ENCODE results near the gene NMNAT3. TPM values are rescaled to one million over a fixed set of nuclear protein-coding genes. Genes with fewer than 3 reads are reported as not detected.

The NMNAT3 gene
- total RNA-seq, 4 donors from 2014 or later: 9.5 to 17.2 (median 12.8) TPM

GRCh38 chr3:139715166-139715565 lies 37.4 kb upstream of the NMNAT3 start:
- no peak for TF ChIP-seq POLR2A (IDR thresholded peaks at IDR 0.05)
- TF ChIP-seq CTCF (IDR thresholded peaks at IDR 0.05 in 4 of 5, conservative IDR thresholded peaks at IDR 0.05 in 1 of 5): no peak
- in situ Hi-C loops (cut with MboI; ENCODE audit: low sequenced_read_pairs in 4 of 4): no loop called here
- H3K4me1 ChIP-seq: peaks cover 0 to 4% of the 10 kb centered on the region in 2 donors
- H3K27me3 ChIP-seq: no peaks in the 10 kb centered on the region
- ATAC-seq: no peak
- no peaks in the 10 kb centered on the region for H3K9me3 ChIP-seq
- H3K36me3 ChIP-seq: no peaks in the 10 kb centered on the region
- H3K4me3 ChIP-seq: no peak overlapping the region
- no peak overlapping the region for H3K27ac ChIP-seq
- intact Hi-C loops (cut with DNase I; ENCODE audit: low total_unique reads): no loop called here
- DNase-seq: no peak

- no peak overlapping the region for H3K27ac ChIP-seq
- no peak overlapping the region for H3K4me3 ChIP-seq
- in situ Hi-C loops (cut with MboI; ENCODE audit: low sequenced_read_pairs in 4 of 4) (no loop called here), intact Hi-C loops (cut with DNase I; ENCODE audit: low total_unique reads) (no loop called here)
- TF ChIP-seq POLR2A (IDR thresholded peaks at IDR 0.05) (no peak), CTCF (IDR thresholded peaks at IDR 0.05 in 4 of 5, conservative IDR thresholded peaks at IDR 0.05 in 1 of 5) (no peak)
- H3K9me3 ChIP-seq: no peaks in the 10 kb centered on the region
- no peaks in the 10 kb centered on the region for H3K27me3 ChIP-seq
- no peak for DNase-seq
- no peak for ATAC-seq
- H3K4me1 ChIP-seq: peaks cover 0 to 7% of the 10 kb centered on the region in 2 donors
- no peaks in the 10 kb centered on the region for H3K36me3 ChIP-seq
Measured at GRCh38 chr3:139710212-139710611, 32.4 kb upstream of the NMNAT3 start.

GRCh38 chr3:139705631-139706030 lies 27.9 kb upstream of the NMNAT3 start:
- intact Hi-C loops (cut with DNase I; ENCODE audit: low total_unique reads): no loop called here
- Histone ChIP-seq H3K9me3 (no peaks in the 10 kb centered on the region), H3K4me3 (no peak overlapping the region), H3K4me1 (peaks cover 0 to 7% of the 10 kb centered on the region in 2 donors), H3K27me3 (no peaks in the 10 kb centered on the region), H3K36me3 (no peaks in the 10 kb centered on the region), H3K27ac (no peak overlapping the region)
- in situ Hi-C loops (cut with MboI; ENCODE audit: low sequenced_read_pairs in 4 of 4): no loop called here
- DNase-seq (no peak), ATAC-seq (no peak)
- TF ChIP-seq CTCF (IDR thresholded peaks at IDR 0.05 in 4 of 5, conservative IDR thresholded peaks at IDR 0.05 in 1 of 5) (no peak), POLR2A (IDR thresholded peaks at IDR 0.05) (no peak)

GRCh38 chr3:139696314-139696604 lies 18.5 kb upstream of the NMNAT3 start:
- no peak for ATAC-seq
- H3K9me3 ChIP-seq: no peaks in the 10 kb centered on the region
- no peaks in the 10 kb centered on the region for H3K27me3 ChIP-seq
- intact Hi-C loops (cut with DNase I; ENCODE audit: low total_unique reads) (no loop called here), in situ Hi-C loops (cut with MboI; ENCODE audit: low sequenced_read_pairs in 4 of 4) (no loop called here)
- no peak for TF ChIP-seq POLR2A (IDR thresholded peaks at IDR 0.05)
- TF ChIP-seq CTCF (IDR thresholded peaks at IDR 0.05 in 4 of 5, conservative IDR thresholded peaks at IDR 0.05 in 1 of 5): no peak
- H3K27ac ChIP-seq: no peak overlapping the region
- H3K4me3 ChIP-seq: no peak overlapping the region
- H3K36me3 ChIP-seq: no peaks in the 10 kb centered on the region
- no peak for DNase-seq
- no peaks in the 10 kb centered on the region for H3K4me1 ChIP-seq
